PFSK-1 (cell line): ENCODE data around the gene XKR7.

Source experiments
- FOXP2 ChIP-seq: optimal IDR thresholded peaks from 2 replicates; pipeline ENCODE3; 2011; ENCODE audit warnings: borderline replicate concordance, control low read depth, inconsistent platforms; ENCODE audit not compliant: insufficient read depth; ENCODE audit errors: extremely low read length, extremely low read depth
- POLR2AphosphoS5 ChIP-seq: IDR thresholded peaks from 2 replicates; pipeline ENCODE4 v1.6.1; 2012; ENCODE audit warnings: low read depth, mild to moderate bottlenecking, control low read depth, low read length, moderate library complexity
- REST ChIP-seq, 2 experiments: IDR thresholded peaks; 2 replicates each; pipeline versions ENCODE4 v1.6.1 to v1.8.0; 2011 to 2012; ENCODE audit warnings: low read depth in 2 of 2, low read length in 2 of 2, control low read depth in 1 of 2, inconsistent platforms in 1 of 2, mild to moderate bottlenecking in 1 of 2, moderate library complexity in 1 of 2; ENCODE audit not compliant: insufficient read depth in 1 of 2
- SIN3A ChIP-seq: IDR thresholded peaks from 2 replicates; pipeline ENCODE4 v1.6.1; 2012; ENCODE audit warnings: mild to moderate bottlenecking, low read length, moderate library complexity, borderline replicate concordance; ENCODE audit not compliant: insufficient read depth
- TAF1 ChIP-seq: IDR thresholded peaks from 2 replicates; pipeline ENCODE4 v1.6.1; 2012; ENCODE audit warnings: low read length, control low read depth, borderline replicate concordance; ENCODE audit not compliant: insufficient read depth

XKR7 gene

GRCh38 chr20:32019563-32020463 lies 51.9 kb downstream of the XKR7 start:
- TF ChIP-seq SIN3A (no peak), REST (IDR thresholded peaks at IDR 0.05; ENCODE audit: insufficient read depth in 1 of 2, low read depth in 2 of 2, low read length in 2 of 2) (no peak), TAF1 (no peak)

- TF ChIP-seq POLR2AphosphoS5 (no peak), FOXP2 (no peak), TAF1 (no peak), SIN3A (no peak), REST (IDR thresholded peaks at IDR 0.05; ENCODE audit: insufficient read depth in 1 of 2, low read depth in 2 of 2, low read length in 2 of 2) (no peak)
Measured at GRCh38 chr20:32021091-32021490, 53.1 kb downstream of the XKR7 start.

- TF ChIP-seq TAF1 (no peak), FOXP2 (no peak), SIN3A (no peak), POLR2AphosphoS5 (no peak), REST (IDR thresholded peaks at IDR 0.05; ENCODE audit: insufficient read depth in 1 of 2, low read depth in 2 of 2, low read length in 2 of 2) (no peak)
Measured at GRCh38 chr20:32024683-32025295, 56.8 kb downstream of the XKR7 start.

GRCh38 chr20:32027643-32028042 lies 59.7 kb downstream of the XKR7 start:
- TF ChIP-seq POLR2AphosphoS5: no peak
- TF ChIP-seq TAF1: no peak

GRCh38 chr20:32028647-32029372 lies 60.9 kb downstream of the XKR7 start:
- no peak for TF ChIP-seq POLR2AphosphoS5
- peak; percentile 36 for TF ChIP-seq FOXP2
- TF ChIP-seq REST (IDR thresholded peaks at IDR 0.05; ENCODE audit: insufficient read depth in 1 of 2, low read depth in 2 of 2, low read length in 2 of 2): no peak
- no peak for TF ChIP-seq TAF1
- no peak for TF ChIP-seq SIN3A
